Lung (tissue), 12 donors: ENCODE measurements around the gene ZNF695. TPM values are rescaled to one million over a fixed set of nuclear protein-coding genes. Genes with fewer than 3 reads are reported as not detected.

ENCODE experiments used
- ATAC-seq: fragments of 200-7000 bp; cut with Tn5 transposase; one replicate; pipeline ENCODE4 v1.9.1; 2020; ENCODE audit warnings: moderate number of reproducible peaks; ENCODE audit not compliant: insufficient read depth, low FRiP score
- DNase-seq, 3 donors: peaks; one replicate each; pipeline ENCODE4 v3.0.0-alpha.2; 2013 to 2017
- H3K27ac ChIP-seq, 2 donors: one replicate each; pipeline ENCODE4 v1.5.1; 2013; ENCODE audit warnings: mild to moderate bottlenecking in 2 of 2, moderate library complexity in 2 of 2, control low read depth in 1 of 2, inconsistent platforms in 1 of 2, low read depth in 1 of 2, low read length in 1 of 2
- H3K27me3 ChIP-seq, 3 donors: one replicate each; pipeline ENCODE4 v1.5.1; 2013; ENCODE audit warnings: low read length in 2 of 3; ENCODE audit not compliant: control insufficient read depth in 3 of 3, insufficient read depth in 3 of 3
- H3K36me3 ChIP-seq, 4 donors: one replicate each; pipeline ENCODE4 v1.5.1; 2013; ENCODE audit warnings: low read length in 4 of 4, mild to moderate bottlenecking in 1 of 4, moderate library complexity in 1 of 4; ENCODE audit not compliant: control insufficient read depth in 4 of 4, insufficient read depth in 4 of 4
- H3K4me1 ChIP-seq, 5 donors: one replicate each; pipeline ENCODE4 v1.5.1; 2013; ENCODE audit warnings: low read length in 5 of 5, mild to moderate bottlenecking in 2 of 5, moderate library complexity in 1 of 5; ENCODE audit not compliant: control insufficient read depth in 5 of 5, insufficient read depth in 5 of 5
- H3K4me3 ChIP-seq: one replicate; pipeline ENCODE4 v1.5.1; 2013; ENCODE audit warnings: mild to moderate bottlenecking, control low read depth, moderate library complexity
- H3K9ac ChIP-seq, 2 donors: one replicate each; pipeline ENCODE4 v1.5.1; 2013; ENCODE audit warnings: low read length in 2 of 2, control low read depth in 1 of 2; ENCODE audit not compliant: insufficient read depth in 1 of 2
- H3K9me3 ChIP-seq, 4 donors: one replicate each; pipeline ENCODE4 v1.5.1; 2013; ENCODE audit warnings: low read length in 3 of 4, mild to moderate bottlenecking in 1 of 4, moderate library complexity in 1 of 4; ENCODE audit not compliant: control insufficient read depth in 4 of 4, insufficient read depth in 3 of 4
- WGBS, 2 donors: extraction: QIAGEN DNeasy Blood & Tissue Kit; methylation state at CpG; one replicate each; pipeline ENCODE4 v1.1.7; 2013; 5-methylcytosine and 5-hydroxymethylcytosine counted together
- polyA plus RNA-seq, 2 donors: library from polyadenylated mRNA; stranded (reverse); fragments of 200-250 nt; gene quantifications; one replicate each; pipeline ENCODE4 v1.2.1, GENCODE V29; 2013
- total RNA-seq, 2 donors: library from RNA; depleted of rRNA in 1 of 2; stranded (reverse); fragments of >200 nt in 1 of 2; gene quantifications; one replicate each; pipeline ENCODE4 v1.2.1, GENCODE V29; 2014 to 2021
- TF ChIP-seq, protein P1 (sequence below): IDR thresholded peaks from 2 replicates; pipeline ENCODE4 v1.5.1; 2012; ENCODE audit warnings: mild to moderate bottlenecking; ENCODE audit errors: control extremely low read depth, extremely low read depth
- donor health status: control.
- donor health status: control.
- donor health status: Bipolar disorder and iron deficiency.
- donor health status: healthy.
- donor health status: DM: yes; HTN: yes; CAD: no.

The ZNF695 gene
- total and polyA plus RNA-seq, 4 donors: 0.23 to 1.4 (median 0.61) TPM; not detected in 1

DNA sequence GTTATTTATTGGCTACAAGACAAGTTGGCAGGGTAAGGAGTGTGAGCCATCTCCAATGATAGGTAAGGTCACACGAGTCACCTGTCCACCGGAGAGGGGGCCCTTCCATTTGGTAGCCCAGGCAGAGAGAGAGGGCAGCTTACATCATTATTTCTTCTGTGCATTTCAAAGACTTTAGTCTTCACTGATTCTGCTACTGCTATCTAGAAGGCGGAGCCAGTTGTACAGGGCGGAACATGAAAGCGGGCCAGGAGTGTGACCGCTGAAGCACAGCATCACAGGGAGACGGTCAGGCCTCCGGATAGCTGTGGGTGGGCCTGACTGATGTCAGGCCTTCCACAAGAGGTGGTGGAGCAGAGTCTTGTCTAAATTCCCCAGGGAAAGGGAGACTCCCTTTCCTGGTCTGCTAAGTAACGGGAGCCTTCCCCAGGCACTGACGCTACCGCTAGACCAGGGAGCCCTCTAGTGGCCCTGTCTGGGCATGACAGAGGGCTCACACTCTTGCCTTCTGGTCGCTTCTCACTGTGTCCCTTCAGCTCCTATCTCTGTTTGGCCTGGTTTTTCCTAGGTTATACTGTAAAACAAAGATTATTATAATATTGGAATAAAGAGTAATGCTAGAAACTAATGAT lies 36.7 kb downstream of the ZNF695 start:
- Histone ChIP-seq H3K4me1 (no peaks in the 10 kb centered on the region), H3K27me3 (no peaks in the 10 kb centered on the region), H3K9ac (no peak overlapping the region), H3K4me3 (no peak overlapping the region), H3K9me3 (peaks cover 0 to 16% (median 1%) of the 10 kb centered on the region in 4 donors), H3K36me3 (peaks cover 0 to 2% (median 0%) of the 10 kb centered on the region in 4 donors), H3K27ac (no peak overlapping the region)
- TF ChIP-seq, protein P1, sequence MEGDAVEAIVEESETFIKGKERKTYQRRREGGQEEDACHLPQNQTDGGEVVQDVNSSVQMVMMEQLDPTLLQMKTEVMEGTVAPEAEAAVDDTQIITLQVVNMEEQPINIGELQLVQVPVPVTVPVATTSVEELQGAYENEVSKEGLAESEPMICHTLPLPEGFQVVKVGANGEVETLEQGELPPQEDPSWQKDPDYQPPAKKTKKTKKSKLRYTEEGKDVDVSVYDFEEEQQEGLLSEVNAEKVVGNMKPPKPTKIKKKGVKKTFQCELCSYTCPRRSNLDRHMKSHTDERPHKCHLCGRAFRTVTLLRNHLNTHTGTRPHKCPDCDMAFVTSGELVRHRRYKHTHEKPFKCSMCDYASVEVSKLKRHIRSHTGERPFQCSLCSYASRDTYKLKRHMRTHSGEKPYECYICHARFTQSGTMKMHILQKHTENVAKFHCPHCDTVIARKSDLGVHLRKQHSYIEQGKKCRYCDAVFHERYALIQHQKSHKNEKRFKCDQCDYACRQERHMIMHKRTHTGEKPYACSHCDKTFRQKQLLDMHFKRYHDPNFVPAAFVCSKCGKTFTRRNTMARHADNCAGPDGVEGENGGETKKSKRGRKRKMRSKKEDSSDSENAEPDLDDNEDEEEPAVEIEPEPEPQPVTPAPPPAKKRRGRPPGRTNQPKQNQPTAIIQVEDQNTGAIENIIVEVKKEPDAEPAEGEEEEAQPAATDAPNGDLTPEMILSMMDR: peak; percentile 52
- ATAC-seq: no peak
- WGBS, 2 donors: 76 to 84% methylated on average over 12 of the region's 12 CpGs
- peak in 1 of 3 donors; percentile 10 for DNase-seq

DNA sequence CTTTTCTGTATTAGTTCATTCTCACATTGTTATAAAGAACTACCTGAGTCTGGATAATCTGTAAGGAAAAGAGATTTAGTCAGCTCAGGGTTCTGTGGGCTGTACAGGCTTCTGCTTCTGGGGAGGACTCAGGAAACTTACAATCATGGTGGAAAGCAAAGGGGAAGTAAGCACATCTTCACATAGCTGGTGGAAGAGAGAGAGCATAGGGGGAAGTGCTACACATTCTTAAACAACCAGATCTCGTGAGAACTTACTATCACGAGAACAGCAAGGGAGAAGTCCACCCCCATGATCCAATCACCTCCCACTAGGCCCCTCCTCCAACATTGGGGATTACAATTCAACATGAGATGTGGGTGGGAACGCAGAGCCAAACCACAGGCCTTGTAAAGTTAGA lies 38.2 kb downstream of the ZNF695 start:
- H3K36me3 ChIP-seq: peaks cover 0 to 2% (median 0%) of the 10 kb centered on the region in 4 donors
- no peak overlapping the region for H3K27ac ChIP-seq
- no peaks in the 10 kb centered on the region for H3K4me1 ChIP-seq
- no peaks in the 10 kb centered on the region for H3K27me3 ChIP-seq
- ATAC-seq (peak; percentile 27), DNase-seq (no peak)
- H3K4me3 ChIP-seq: no peak overlapping the region
- no peak overlapping the region for H3K9ac ChIP-seq
- 80 to 83% methylated on average over 3 of the region's 3 CpGs for WGBS, 2 donors
- H3K9me3 ChIP-seq: peaks cover 0 to 17% (median 0%) of the 10 kb centered on the region in 4 donors
- TF ChIP-seq, protein P1: no peak

GRCh38 chr1:246966502-246966901 lies 41.4 kb downstream of the ZNF695 start:
- no peaks in the 10 kb centered on the region for H3K4me1 ChIP-seq
- DNase-seq: no peak

More at GRCh38 chr1:246966502-246966901, 41.4 kb downstream of the ZNF695 start:
- peaks cover 0 to 14% (median 0%) of the 10 kb centered on the region in 4 donors for H3K9me3 ChIP-seq
- no peak overlapping the region for H3K4me3 ChIP-seq
- no peak overlapping the region for H3K9ac ChIP-seq
- TF ChIP-seq, protein P1: no peak
- 93 to 96% methylated on average over 2 of the region's 2 CpGs for WGBS, 2 donors
- ATAC-seq: no peak
- no peak overlapping the region for H3K27ac ChIP-seq
- H3K27me3 ChIP-seq: no peaks in the 10 kb centered on the region
- H3K36me3 ChIP-seq: peaks cover 0 to 2% (median 0%) of the 10 kb centered on the region in 4 donors
